ENCODE measurements around the gene LMBR1L. TPM values are rescaled to one million over a fixed set of nuclear protein-coding genes. Genes with fewer than 3 reads are reported as not detected.
A peak's percentile ranks its signal among the peaks of the same experiment; 100 is the strongest.

The LMBR1L gene
- total and polyA plus RNA-seq, 2 experiments from 2014 or later, result 51.3 to 52.9 TPM

GRCh38 chr12:49050507-49051372 lies 59.9 kb downstream of the LMBR1L start:
- no peaks in the 10 kb centered on the region for H3K9me3 ChIP-seq (ENCODE audit: low read depth)
- TF ChIP-seq CTCF (IDR thresholded peaks at IDR 0.05; ENCODE audit: low read depth, low read length), result no peak
- no peak for DNase-seq (ENCODE audit: low read depth in 1 of 2, low spot score in 1 of 2)
- no peak overlapping the region for H3K4me3 ChIP-seq
- H3K36me3 ChIP-seq, result peaks cover 77% of the 10 kb centered on the region
- H3K27me3 ChIP-seq, result no peaks in the 10 kb centered on the region
- H3K4me1 ChIP-seq (ENCODE audit: low read depth), result peaks cover 3% of the 10 kb centered on the region
- H3K27ac ChIP-seq, result no peak overlapping the region

GRCh38 chr12:49049566-49050224 lies 61.0 kb downstream of the LMBR1L start:
- Histone ChIP-seq H3K36me3 (peaks cover 76% of the 10 kb centered on the region), H3K27ac (no peak overlapping the region)
- TF ChIP-seq CTCF (IDR thresholded peaks at IDR 0.05; ENCODE audit: low read depth, low read length), result no peak

GRCh38 chr12:49048953-49049352 lies 61.7 kb downstream of the LMBR1L start:
- H3K4me3 ChIP-seq, result no peak overlapping the region
- H3K27ac ChIP-seq, result no peak overlapping the region
- H3K36me3 ChIP-seq, result peaks cover 76% of the 10 kb centered on the region
- H3K27me3 ChIP-seq, result no peaks in the 10 kb centered on the region
- H3K9me3 ChIP-seq (ENCODE audit: low read depth), result no peaks in the 10 kb centered on the region
- DNase-seq (ENCODE audit: low read depth in 1 of 2, low spot score in 1 of 2), result no peak
- TF ChIP-seq CTCF (IDR thresholded peaks at IDR 0.05; ENCODE audit: low read depth, low read length), result no peak
- no peaks in the 10 kb centered on the region for H3K4me1 ChIP-seq (ENCODE audit: low read depth)

More at GRCh38 chr12:49049566-49050224, 61.0 kb downstream of the LMBR1L start:
- Histone ChIP-seq H3K4me3 (no peak overlapping the region), H3K9me3 (ENCODE audit: low read depth) (no peaks in the 10 kb centered on the region), H3K27me3 (no peaks in the 10 kb centered on the region), H3K4me1 (ENCODE audit: low read depth) (no peaks in the 10 kb centered on the region)
- DNase-seq (ENCODE audit: low read depth in 1 of 2, low spot score in 1 of 2), result peak in 1 of 2 donors; percentile 71

Other genes with a start within 250 kb of the LMBR1L start
- gene RND1, start 245.0 kb downstream of the LMBR1L start, total RNA-seq, result 2.1 and 2.9 TPM in 2 replicates
- gene RND1, start 245.0 kb downstream of the LMBR1L start, polyA plus RNA-seq, result 3.5 and 7.2 TPM in 2 replicates
- gene FKBP11, start 185.4 kb downstream of the LMBR1L start, total RNA-seq, result 8.9 and 9.4 TPM in 2 replicates
- gene FKBP11, start 185.4 kb downstream of the LMBR1L start, polyA plus RNA-seq, result 3.4 and 11.9 TPM in 2 replicates
- 106 and 115 TPM in 2 replicates for gene ARF3, start 153.4 kb downstream of the LMBR1L start, total RNA-seq
- gene ARF3, start 153.4 kb downstream of the LMBR1L start, polyA plus RNA-seq, result 102 and 120 TPM in 2 replicates
- gene WNT10B, start 139.1 kb downstream of the LMBR1L start, total RNA-seq, result 0.36 and 0.53 TPM in 2 replicates
- 0.45 TPM in 1 of 2 replicates, not detected in the other for gene WNT10B, start 139.1 kb downstream of the LMBR1L start, polyA plus RNA-seq
- gene WNT1, start 132.5 kb downstream of the LMBR1L start, total RNA-seq, result not detected in 2 replicates
- gene WNT1, start 132.5 kb downstream of the LMBR1L start, polyA plus RNA-seq, result not detected in 2 replicates
- 4.4 and 5.4 TPM in 2 replicates for gene DDN, start 111.5 kb downstream of the LMBR1L start, total RNA-seq
- gene DDN, start 111.5 kb downstream of the LMBR1L start, polyA plus RNA-seq, result 2.1 and 3.0 TPM in 2 replicates
- gene PRKAG1, start 92.1 kb downstream of the LMBR1L start, total RNA-seq, result 40.8 and 41.0 TPM in 2 replicates
- gene PRKAG1, start 92.1 kb downstream of the LMBR1L start, polyA plus RNA-seq, result 48.1 and 54.5 TPM in 2 replicates
- 28.8 and 41.3 TPM in 2 replicates for gene KMT2D, start 50.1 kb downstream of the LMBR1L start, total RNA-seq
- 31.0 and 41.3 TPM in 2 replicates for gene KMT2D, start 50.1 kb downstream of the LMBR1L start, polyA plus RNA-seq
- gene RHEBL1, start 40.9 kb downstream of the LMBR1L start, total RNA-seq, result 0.42 and 1.1 TPM in 2 replicates
- gene RHEBL1, start 40.9 kb downstream of the LMBR1L start, polyA plus RNA-seq, result 0.94 and 1.0 TPM in 2 replicates
- gene DHH, start 16.0 kb downstream of the LMBR1L start, total RNA-seq, result 0.36 TPM in 1 of 2 replicates, not detected in the other
- not detected in 2 replicates for gene DHH, start 16.0 kb downstream of the LMBR1L start, polyA plus RNA-seq
- 1,511 and 2,134 TPM in 2 replicates for gene TUBA1B, start 20.5 kb upstream of the LMBR1L start, total RNA-seq
- 1,582 and 2,216 TPM in 2 replicates for gene TUBA1B, start 20.5 kb upstream of the LMBR1L start, polyA plus RNA-seq
- 509 and 1,042 TPM in 2 replicates for gene TUBA1A, start 78.2 kb upstream of the LMBR1L start, total RNA-seq
- gene TUBA1A, start 78.2 kb upstream of the LMBR1L start, polyA plus RNA-seq, result 521 and 1,070 TPM in 2 replicates
- gene TUBA1C, start 154.2 kb upstream of the LMBR1L start, total RNA-seq, result 67.0 and 151 TPM in 2 replicates
- gene TUBA1C, start 154.2 kb upstream of the LMBR1L start, polyA plus RNA-seq, result 49.1 and 126 TPM in 2 replicates
- 0.53 and 4.0 TPM in 2 replicates for gene PRPH, start 184.3 kb upstream of the LMBR1L start, total RNA-seq
- gene PRPH, start 184.3 kb upstream of the LMBR1L start, polyA plus RNA-seq, result 1.1 and 1.8 TPM in 2 replicates
- 8.0 and 72.9 TPM in 2 replicates for gene TROAP, start 212.4 kb upstream of the LMBR1L start, total RNA-seq
- 8.2 and 82.4 TPM in 2 replicates for gene TROAP, start 212.4 kb upstream of the LMBR1L start, polyA plus RNA-seq
- not detected in 2 replicates for gene C1QL4, start 226.3 kb upstream of the LMBR1L start, total RNA-seq
- gene C1QL4, start 226.3 kb upstream of the LMBR1L start, polyA plus RNA-seq, result not detected in 2 replicates
- gene DNAJC22, start 236.0 kb upstream of the LMBR1L start, total RNA-seq, result 0.48 and 0.49 TPM in 2 replicates
- gene DNAJC22, start 236.0 kb upstream of the LMBR1L start, polyA plus RNA-seq, result 0.33 and 1.1 TPM in 2 replicates